HG03558 (cell line): ENCODE results near the gene GPR142.

Experiments used
- ATAC-seq: cut with Tn5 transposase; IDR thresholded peaks from one replicate; pipeline ENCODE4 v1.9.1; 2021; ENCODE audit warnings: moderate number of reproducible peaks; ENCODE audit not compliant: unreplicated experiment; ENCODE audit errors: extremely low read depth

The GPR142 gene

GRCh38 chr17:74343526-74344284, 23.6 kb upstream of the GPR142 start:
- ATAC-seq: no peak

GRCh38 chr17:74344658-74345057, 22.6 kb upstream of the GPR142 start:
- ATAC-seq: no peak

- no peak for ATAC-seq
Observed at GRCh38 chr17:74345433-74346241, 21.7 kb upstream of the GPR142 start.

GRCh38 chr17:74347646-74348045, 19.7 kb upstream of the GPR142 start:
- no peak for ATAC-seq

- no peak for ATAC-seq
Observed at GRCh38 chr17:74349120-74349519, 18.2 kb upstream of the GPR142 start.

- no peak for ATAC-seq
Observed at GRCh38 chr17:74350486-74350885, 16.8 kb upstream of the GPR142 start.

- ATAC-seq: no peak
Observed at GRCh38 chr17:74351552-74352210, 15.6 kb upstream of the GPR142 start.

GRCh38 chr17:74353446-74354060, 13.8 kb upstream of the GPR142 start:
- no peak for ATAC-seq

GRCh38 chr17:74354123-74354522, 13.2 kb upstream of the GPR142 start:
- no peak for ATAC-seq

- no peak for ATAC-seq
Observed at GRCh38 chr17:74354561-74354960, 12.7 kb upstream of the GPR142 start.

GRCh38 chr17:74355065-74355464, 12.2 kb upstream of the GPR142 start:
- ATAC-seq: no peak

- no peak for ATAC-seq
Observed at GRCh38 chr17:74356646-74357465, 10.4 kb upstream of the GPR142 start.

- no peak for ATAC-seq
Observed at GRCh38 chr17:74357466-74357809, 9.9 kb upstream of the GPR142 start.

- ATAC-seq: no peak
Observed at GRCh38 chr17:74358697-74359096, 8.6 kb upstream of the GPR142 start.

GRCh38 chr17:74359916-74360315, 7.4 kb upstream of the GPR142 start:
- no peak for ATAC-seq

- ATAC-seq: no peak
Observed at GRCh38 chr17:74360899-74361229, 6.4 kb upstream of the GPR142 start.

GRCh38 chr17:74361230-74362068, 5.9 kb upstream of the GPR142 start, which contains the start of gene BTBD17:
Gene BTBD17, minus strand, starts transcription at chr17:74361868. Its CDS starts 49 bp downstream, at chr17:74361819.
- ATAC-seq: no peak

GRCh38 chr17:74362069-74362405, 5.3 kb upstream of the GPR142 start:
- no peak for ATAC-seq

- ATAC-seq: no peak
Observed at GRCh38 chr17:74362810-74363498, 4.4 kb upstream of the GPR142 start.
